Vagina (tissue), 2 donors: ENCODE data around the gene KCNIP4.

Experiments
- CTCF ChIP-seq, 3 experiments: fragments of 450-650 bp in 2 of 3; fragments of 200-600 bp in 1 of 3; sonication (generic) in 1 of 3; IDR thresholded peaks; one replicate each; pipeline ENCODE4 v1.5.1; 2017 to 2019; ENCODE audit warnings: antibody characterized with exemption in 3 of 3, mild to moderate bottlenecking in 2 of 3, moderate library complexity in 2 of 3
- POLR2AphosphoS5 ChIP-seq, 2 donors: sonication (generic); formaldehyde crosslinking; IDR thresholded peaks; one replicate each; pipeline ENCODE4 v1.9.0; 2017; ENCODE audit warnings: antibody characterized with exemption in 2 of 2, mild to moderate bottlenecking in 2 of 2, low read depth in 1 of 2; ENCODE audit not compliant: insufficient read depth in 1 of 2

- TF ChIP-seq CTCF (IDR thresholded peaks at IDR 0.05), result no peak
- no peak for TF ChIP-seq POLR2AphosphoS5 (IDR thresholded peaks at IDR 0.05; ENCODE audit: insufficient read depth in 1 of 2, low read depth in 1 of 2)
Observed at GRCh38 chr4:21688596-21689265, 259.8 kb downstream of the KCNIP4 start.
